ENCODE data around the gene EFNA3. TPM values are rescaled to one million over a fixed set of nuclear protein-coding genes. Genes with fewer than 3 reads are reported as not detected.

The EFNA3 gene
- total RNA-seq, 4 donors from 2014 or later: 3.4 to 7.9 (median 7.2) TPM

DNA sequence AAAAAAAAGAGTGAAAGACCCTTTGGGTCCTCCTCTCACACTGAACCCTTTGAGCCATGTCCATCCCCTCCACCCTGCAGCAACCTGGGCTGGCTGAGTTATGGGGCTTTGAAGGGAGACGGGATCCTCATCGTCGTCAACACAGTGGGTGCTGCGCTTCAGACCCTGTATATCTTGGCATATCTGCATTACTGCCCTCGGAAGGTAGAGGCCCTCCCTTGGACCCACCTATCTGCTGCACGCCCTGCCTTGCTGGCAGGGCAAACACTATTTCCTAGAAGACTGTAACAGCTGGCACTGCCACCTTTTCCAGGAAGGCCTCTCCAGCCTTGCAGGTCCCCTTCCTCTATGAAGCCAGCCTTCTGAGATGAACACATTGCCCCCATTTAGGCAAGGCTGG lies 58.1 kb downstream of the EFNA3 start:
- peaks cover 0 to 19% (median 4%) of the 10 kb centered on the region in 4 donors for H3K36me3 ChIP-seq
- intact Hi-C loops (cut with DNase I; ENCODE audit: low total_unique reads) (no loop called here), in situ Hi-C loops (cut with MboI; ENCODE audit: low pct_ligation_motif_present in 1 of 4, low pct_unique_long_range_greater_than_20kb in 1 of 4, low sequenced_read_pairs in 3 of 4) (no loop called here)
- peak overlapping the region; percentile 96 to 100 (median 100) for H3K27ac ChIP-seq
- H3K4me3 ChIP-seq: peak overlapping the region in 3 of 4 donors; percentile 50 to 67 (median 60)
- peak; percentile 57 for DNase-seq
- no peaks in the 10 kb centered on the region for H3K9me3 ChIP-seq
- WGBS, 2 donors (ENCODE audit: low coverage in 1 of 2): 20 to 26% methylated on average over 6 of the region's 6 CpGs
- TF ChIP-seq EP300 (IDR thresholded peaks at IDR 0.05; ENCODE audit: low read depth) (no peak), POLR2A (IDR thresholded peaks at IDR 0.05) (peak; percentile 49), POLR2AphosphoS5 (IDR thresholded peaks at IDR 0.05) (peak in 2 of 3 donors; percentile 34 to 43)
- TF ChIP-seq, protein P1, sequence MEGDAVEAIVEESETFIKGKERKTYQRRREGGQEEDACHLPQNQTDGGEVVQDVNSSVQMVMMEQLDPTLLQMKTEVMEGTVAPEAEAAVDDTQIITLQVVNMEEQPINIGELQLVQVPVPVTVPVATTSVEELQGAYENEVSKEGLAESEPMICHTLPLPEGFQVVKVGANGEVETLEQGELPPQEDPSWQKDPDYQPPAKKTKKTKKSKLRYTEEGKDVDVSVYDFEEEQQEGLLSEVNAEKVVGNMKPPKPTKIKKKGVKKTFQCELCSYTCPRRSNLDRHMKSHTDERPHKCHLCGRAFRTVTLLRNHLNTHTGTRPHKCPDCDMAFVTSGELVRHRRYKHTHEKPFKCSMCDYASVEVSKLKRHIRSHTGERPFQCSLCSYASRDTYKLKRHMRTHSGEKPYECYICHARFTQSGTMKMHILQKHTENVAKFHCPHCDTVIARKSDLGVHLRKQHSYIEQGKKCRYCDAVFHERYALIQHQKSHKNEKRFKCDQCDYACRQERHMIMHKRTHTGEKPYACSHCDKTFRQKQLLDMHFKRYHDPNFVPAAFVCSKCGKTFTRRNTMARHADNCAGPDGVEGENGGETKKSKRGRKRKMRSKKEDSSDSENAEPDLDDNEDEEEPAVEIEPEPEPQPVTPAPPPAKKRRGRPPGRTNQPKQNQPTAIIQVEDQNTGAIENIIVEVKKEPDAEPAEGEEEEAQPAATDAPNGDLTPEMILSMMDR (IDR thresholded peaks at IDR 0.05): peak in 1 of 5 experiments; percentile 35
- H3K27me3 ChIP-seq: no peaks in the 10 kb centered on the region
- H3K4me1 ChIP-seq: peaks cover 12 to 72% (median 52%) of the 10 kb centered on the region in 4 donors

Small RNA genes lying within 50 kb of the gene (small RNA-seq; reads per million reads assigned to genes)
- 0 reads per million in 4 donors for gene RF00019

Other genes starting within 250 kb of the EFNA3 start
- gene KCNN3, start 208.6 kb upstream of the EFNA3 start, total RNA-seq: 1 to 10 TPM; 2.3 to 5.0 (median 3.5) TPM
- 10 to 100 TPM in 3 of 4 donors, 1 to 10 TPM in 1; 6.0 to 19.9 (median 13.1) TPM for gene PMVK, start 142.1 kb upstream of the EFNA3 start, total RNA-seq
- 10 to 100 TPM; 54.1 to 94.1 (median 83.6) TPM for gene PBXIP1, start 122.7 kb upstream of the EFNA3 start, total RNA-seq
- gene PYGO2, start 117.1 kb upstream of the EFNA3 start, total RNA-seq: 10 to 100 TPM; 23.3 to 63.7 (median 29.0) TPM
- 100 to 1,000 TPM in 2 of 4 donors, 10 to 100 TPM in 2; 71.1 to 149 (median 92.0) TPM for gene SHC1, start 108.1 kb upstream of the EFNA3 start, total RNA-seq
- 10 to 100 TPM in 3 of 4 donors, not detected in 1; 28.9 to 41.4 (median 35.2) TPM for gene CKS1B, start 104.2 kb upstream of the EFNA3 start, total RNA-seq
- 10 to 100 TPM; 32.7 to 42.4 (median 36.0) TPM for gene FLAD1, start 95.5 kb upstream of the EFNA3 start, total RNA-seq
- not detected for gene LENEP, start 85.3 kb upstream of the EFNA3 start, total RNA-seq
- 100 to 1,000 TPM in 3 of 4 donors, 10 to 100 TPM in 1; 85.2 to 513 (median 272) TPM for gene ZBTB7B, start 76.0 kb upstream of the EFNA3 start, total RNA-seq
- 1 to 10 TPM in 3 of 4 donors, not detected in 1; 1.9 to 4.6 (median 4.5) TPM for gene DCST2, start 45.1 kb upstream of the EFNA3 start, total RNA-seq
- under 1 TPM in 2 of 4 donors, not detected in 2; 0.32 to 0.41 TPM for gene DCST1, start 45.0 kb upstream of the EFNA3 start, total RNA-seq
- 100 to 1,000 TPM in 3 of 4 donors, 10 to 100 TPM in 1; 90.6 to 196 (median 115) TPM for gene ADAM15, start 27.5 kb upstream of the EFNA3 start, total RNA-seq
- 10 to 100 TPM; 18.3 to 57.2 (median 37.2) TPM for gene EFNA4, start 15.1 kb upstream of the EFNA3 start, total RNA-seq
- 100 to 1,000 TPM in 1 of 4 donors, 10 to 100 TPM in 3; 18.5 to 108 (median 62.7) TPM for gene EFNA1, start 49.0 kb downstream of the EFNA3 start, total RNA-seq
- gene SLC50A1, start 57.0 kb downstream of the EFNA3 start, total RNA-seq: 100 to 1,000 TPM in 1 of 4 donors, 10 to 100 TPM in 2, 1 to 10 TPM in 1; 5.2 to 199 (median 44.4) TPM
- gene DPM3, start 61.7 kb downstream of the EFNA3 start, total RNA-seq: 100 to 1,000 TPM in 1 of 4 donors, 10 to 100 TPM in 2, 1 to 10 TPM in 1; 7.2 to 130 (median 62.6) TPM
- gene KRTCAP2, start 94.5 kb downstream of the EFNA3 start, total RNA-seq: 100 to 1,000 TPM; 106 to 240 (median 131) TPM
- gene TRIM46, start 95.0 kb downstream of the EFNA3 start, total RNA-seq: under 1 TPM in 2 of 4 donors, not detected in 2; 0.41 to 0.48 TPM
- gene THBS3, start 129.1 kb downstream of the EFNA3 start, total RNA-seq: 10 to 100 TPM; 19.2 to 37.8 (median 27.0) TPM
- 10 to 100 TPM; 24.3 to 64.0 (median 46.0) TPM for gene MTX1, start 129.9 kb downstream of the EFNA3 start, total RNA-seq
- gene ENTREP3, start 176.6 kb downstream of the EFNA3 start, total RNA-seq: 10 to 100 TPM in 3 of 4 donors, 1 to 10 TPM in 1; 9.0 to 21.9 (median 15.7) TPM
- 10 to 100 TPM in 3 of 4 donors, 1 to 10 TPM in 1; 7.8 to 61.3 (median 35.2) TPM for gene SCAMP3, start 183.5 kb downstream of the EFNA3 start, total RNA-seq
- gene CLK2, start 194.7 kb downstream of the EFNA3 start, total RNA-seq: 10 to 100 TPM; 31.9 to 92.9 (median 51.5) TPM
- 10 to 100 TPM; 13.0 to 34.0 (median 22.2) TPM for gene HCN3, start 198.6 kb downstream of the EFNA3 start, total RNA-seq
- 1 to 10 TPM in 1 of 4 donors, under 1 TPM in 2, not detected in 1; 0.40 to 5.6 (median 0.64) TPM for gene PKLR, start 222.6 kb downstream of the EFNA3 start, total RNA-seq
- gene FDPS, start 230.0 kb downstream of the EFNA3 start, total RNA-seq: 100 to 1,000 TPM in 2 of 4 donors, 10 to 100 TPM in 2; 73.7 to 158 (median 104) TPM
- 100 to 1,000 TPM in 1 of 4 donors, 10 to 100 TPM in 3; 43.4 to 121 (median 65.5) TPM for gene RUSC1, start 242.1 kb downstream of the EFNA3 start, total RNA-seq